Astrocyte (in vitro differentiated cells and primary cell): ENCODE data around the gene CDH23. TPM values are rescaled to one million over a fixed set of nuclear protein-coding genes. Genes with fewer than 3 reads are reported as not detected.

Experiments used
- DNase-seq: peaks from one replicate; pipeline ENCODE4 v3.0.0-alpha.2; 2010; ENCODE audit warnings: low read depth
- FAIRE-seq: peaks from 2 replicates; lab custom pipeline; 2011; peaks lifted over from hg19 to GRCh38; lab: Jason Lieb, UNC
- H2AFZ ChIP-seq: 2 replicates; pipeline ENCODE4 v1.6.0; 2012; ENCODE audit warnings: low read depth, low read length, inconsistent platforms
- H3K27ac ChIP-seq: 2 replicates; pipeline ENCODE4 v1.5.1; 2011; ENCODE audit warnings: low read depth, low read length, inconsistent platforms
- H3K27me3 ChIP-seq: 2 replicates; pipeline ENCODE4 v1.6.0; 2011; ENCODE audit warnings: low read length, inconsistent platforms; ENCODE audit not compliant: insufficient read depth
- H3K36me3 ChIP-seq: 2 replicates; pipeline ENCODE4 v1.5.1; 2011; ENCODE audit warnings: low read length, inconsistent platforms; ENCODE audit not compliant: insufficient read depth
- H3K4me1 ChIP-seq: 2 replicates; pipeline ENCODE4 v1.5.1; 2011; ENCODE audit warnings: low read length, inconsistent platforms; ENCODE audit not compliant: insufficient read depth
- H3K4me2 ChIP-seq: 2 replicates; pipeline ENCODE4 v1.6.0; 2012; ENCODE audit warnings: low read length, inconsistent platforms
- H3K4me3 ChIP-seq: 2 replicates; pipeline ENCODE4 v1.5.1; 2011; ENCODE audit warnings: low read depth, mild to moderate bottlenecking, low read length, inconsistent platforms; ENCODE audit not compliant: insufficient read depth
- H3K79me2 ChIP-seq: 2 replicates; pipeline ENCODE4 v1.6.0; 2012; ENCODE audit warnings: mild to moderate bottlenecking, low read length, inconsistent platforms; ENCODE audit not compliant: insufficient read depth
- H3K9ac ChIP-seq: 2 replicates; pipeline ENCODE4 v1.6.0; 2012; ENCODE audit warnings: mild to moderate bottlenecking, low read length, inconsistent platforms
- H3K9me3 ChIP-seq: 2 replicates; pipeline ENCODE4 v1.5.1; 2012; ENCODE audit warnings: low read depth, mild to moderate bottlenecking, low read length, inconsistent platforms; ENCODE audit not compliant: insufficient read depth
- H4K20me1 ChIP-seq: 2 replicates; pipeline ENCODE4 v1.6.0; 2012; ENCODE audit warnings: low read length, inconsistent platforms; ENCODE audit not compliant: insufficient read depth
- H3K27ac Mint-ChIP-seq: one replicate; pipeline ENCODE4 v1.8.0; 2021; ENCODE audit warnings: mild to moderate bottlenecking, mixed read lengths; ENCODE audit not compliant: unreplicated experiment
- H3K27me3 Mint-ChIP-seq: one replicate; pipeline ENCODE4 v1.8.0; 2021; ENCODE audit warnings: low read depth, mixed read lengths; ENCODE audit not compliant: unreplicated experiment
- H3K36me3 Mint-ChIP-seq: one replicate; pipeline ENCODE4 v1.8.0; 2021; ENCODE audit warnings: low read depth, mixed read lengths; ENCODE audit not compliant: unreplicated experiment
- H3K4me1 Mint-ChIP-seq: one replicate; pipeline ENCODE4 v1.8.0; 2021; ENCODE audit warnings: low read depth, mixed read lengths; ENCODE audit not compliant: unreplicated experiment
- H3K4me3 Mint-ChIP-seq: one replicate; pipeline ENCODE4 v1.8.0; 2021; ENCODE audit warnings: mild to moderate bottlenecking, moderate library complexity, mixed read lengths; ENCODE audit not compliant: unreplicated experiment
- H3K9me3 Mint-ChIP-seq: one replicate; pipeline ENCODE4 v1.8.0; 2021; ENCODE audit warnings: mild to moderate bottlenecking, mixed read lengths; ENCODE audit not compliant: unreplicated experiment
- EZH2 ChIP-seq: IDR thresholded peaks from 2 replicates; pipeline ENCODE4 v1.6.1; 2012; ENCODE audit warnings: mild to moderate bottlenecking, low read length, inconsistent platforms; ENCODE audit not compliant: insufficient read depth
- total RNA-seq: library from RNA; stranded (reverse); gene quantifications from 2 replicates; pipeline ENCODE4 v1.2.1, GENCODE V29; 2021
- TF ChIP-seq, protein P1 (sequence below): IDR thresholded peaks from 2 replicates; pipeline ENCODE4 v1.5.1; 2011; ENCODE audit warnings: low read depth, mild to moderate bottlenecking, inconsistent platforms, low read length, moderate library complexity; ENCODE audit not compliant: insufficient read depth

The CDH23 gene
- total RNA-seq, 1 donor from 2014 or later, result not detected

DNA sequence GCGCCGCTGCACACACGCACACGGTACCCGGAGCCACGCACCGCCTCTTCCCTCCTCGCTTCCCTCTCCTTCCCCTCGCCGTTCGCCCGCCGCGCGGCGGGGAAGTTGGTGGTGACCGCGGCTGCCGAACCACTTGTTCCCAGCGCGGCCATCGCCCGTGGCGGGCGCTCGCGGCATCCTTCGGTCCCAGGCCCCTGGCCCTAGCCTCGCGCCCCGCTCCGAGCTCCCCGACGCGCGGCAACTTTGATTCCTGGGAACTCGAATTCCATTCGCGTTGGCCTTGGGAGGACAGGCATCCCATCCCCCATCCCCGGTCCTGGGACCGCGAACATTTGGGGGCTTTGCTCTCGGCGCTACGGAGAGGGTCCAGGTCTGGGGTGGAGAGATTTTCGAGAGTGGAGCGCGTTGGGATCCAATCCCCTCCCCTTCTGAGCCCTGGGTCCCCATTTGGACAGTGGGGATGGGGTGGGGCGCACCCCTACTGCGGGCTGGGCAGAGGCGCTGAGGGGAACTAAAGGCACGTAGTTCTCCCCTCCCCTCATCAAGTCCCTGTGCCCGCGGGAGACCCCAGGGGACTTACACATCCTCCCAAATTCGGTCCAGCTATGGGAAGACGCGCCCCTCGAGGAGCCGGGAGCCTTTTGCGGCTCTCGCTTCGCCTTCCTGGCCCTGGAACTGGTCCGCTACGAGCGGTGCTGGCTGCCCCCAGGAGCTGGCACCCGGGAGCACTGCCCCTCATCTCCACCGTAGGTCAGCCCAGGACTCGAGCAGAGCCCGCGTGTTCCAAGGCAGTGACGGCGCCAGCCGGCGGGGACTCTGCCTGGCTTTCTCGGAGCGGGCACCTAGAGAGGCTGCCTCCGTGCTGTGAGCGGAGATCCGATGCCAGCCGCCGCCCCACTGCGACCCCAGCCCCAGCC is 834 bp downstream of the CDH23 start:
- peaks cover 2% of the 10 kb centered on the region for H3K4me1 Mint-ChIP-seq
- Histone ChIP-seq H3K9ac (no peak overlapping the region), H4K20me1 (peaks cover 4% of the 10 kb centered on the region), H3K9me3 (no peaks in the 10 kb centered on the region), H3K4me2 (peak overlapping the region; percentile 76), H3K36me3 (no peaks in the 10 kb centered on the region), H3K4me1 (peaks cover 6% of the 10 kb centered on the region), H3K4me3 (no peak overlapping the region), H3K79me2 (no peaks in the 10 kb centered on the region), H3K27me3 (peaks cover 64% of the 10 kb centered on the region), H2AFZ (peak overlapping the region; percentile 83), H3K27ac (no peak overlapping the region)
- no peaks in the 10 kb centered on the region for H3K9me3 Mint-ChIP-seq
- no peak overlapping the region for H3K27ac Mint-ChIP-seq
- TF ChIP-seq, protein P1, sequence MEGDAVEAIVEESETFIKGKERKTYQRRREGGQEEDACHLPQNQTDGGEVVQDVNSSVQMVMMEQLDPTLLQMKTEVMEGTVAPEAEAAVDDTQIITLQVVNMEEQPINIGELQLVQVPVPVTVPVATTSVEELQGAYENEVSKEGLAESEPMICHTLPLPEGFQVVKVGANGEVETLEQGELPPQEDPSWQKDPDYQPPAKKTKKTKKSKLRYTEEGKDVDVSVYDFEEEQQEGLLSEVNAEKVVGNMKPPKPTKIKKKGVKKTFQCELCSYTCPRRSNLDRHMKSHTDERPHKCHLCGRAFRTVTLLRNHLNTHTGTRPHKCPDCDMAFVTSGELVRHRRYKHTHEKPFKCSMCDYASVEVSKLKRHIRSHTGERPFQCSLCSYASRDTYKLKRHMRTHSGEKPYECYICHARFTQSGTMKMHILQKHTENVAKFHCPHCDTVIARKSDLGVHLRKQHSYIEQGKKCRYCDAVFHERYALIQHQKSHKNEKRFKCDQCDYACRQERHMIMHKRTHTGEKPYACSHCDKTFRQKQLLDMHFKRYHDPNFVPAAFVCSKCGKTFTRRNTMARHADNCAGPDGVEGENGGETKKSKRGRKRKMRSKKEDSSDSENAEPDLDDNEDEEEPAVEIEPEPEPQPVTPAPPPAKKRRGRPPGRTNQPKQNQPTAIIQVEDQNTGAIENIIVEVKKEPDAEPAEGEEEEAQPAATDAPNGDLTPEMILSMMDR, result no peak
- peak; percentile 96 for TF ChIP-seq EZH2
- no peak overlapping the region for H3K4me3 Mint-ChIP-seq
- no peaks in the 10 kb centered on the region for H3K36me3 Mint-ChIP-seq
- FAIRE-seq (no peak), DNase-seq (no peak)
- peaks cover 84% of the 10 kb centered on the region for H3K27me3 Mint-ChIP-seq

GRCh38 chr10:71398976-71399375 is 2.3 kb downstream of the CDH23 start:
- Mint-ChIP-seq H3K27me3 (peaks cover 72% of the 10 kb centered on the region), H3K4me3 (no peak overlapping the region), H3K36me3 (no peaks in the 10 kb centered on the region), H3K9me3 (no peaks in the 10 kb centered on the region), H3K4me1 (peaks cover 2% of the 10 kb centered on the region), H3K27ac (no peak overlapping the region)
- Histone ChIP-seq H3K9ac (no peak overlapping the region), H3K4me3 (no peak overlapping the region), H3K79me2 (no peaks in the 10 kb centered on the region), H3K4me1 (peaks cover 6% of the 10 kb centered on the region), H3K4me2 (no peak overlapping the region), H3K27me3 (peaks cover 56% of the 10 kb centered on the region), H3K27ac (no peak overlapping the region), H3K9me3 (no peaks in the 10 kb centered on the region), H3K36me3 (no peaks in the 10 kb centered on the region), H2AFZ (no peak overlapping the region), H4K20me1 (peaks cover 4% of the 10 kb centered on the region)
- DNase-seq (no peak), FAIRE-seq (no peak)
- TF ChIP-seq, protein P1, result no peak
- no peak for TF ChIP-seq EZH2

- peaks cover 6% of the 10 kb centered on the region for H3K4me1 ChIP-seq
- no peak overlapping the region for H2AFZ ChIP-seq
- no peak overlapping the region for H3K9ac ChIP-seq
- H3K9me3 Mint-ChIP-seq, result no peaks in the 10 kb centered on the region
- H3K27me3 Mint-ChIP-seq, result peaks cover 69% of the 10 kb centered on the region
- H3K27me3 ChIP-seq, result peaks cover 56% of the 10 kb centered on the region
- TF ChIP-seq, protein P1, result no peak
- TF ChIP-seq EZH2, result no peak
- no peak overlapping the region for H3K27ac Mint-ChIP-seq
- H3K36me3 Mint-ChIP-seq, result no peaks in the 10 kb centered on the region
- no peak overlapping the region for H3K4me2 ChIP-seq
- FAIRE-seq (no peak), DNase-seq (no peak)
- peaks cover 2% of the 10 kb centered on the region for H3K4me1 Mint-ChIP-seq
- no peak overlapping the region for H3K27ac ChIP-seq
- peaks cover 4% of the 10 kb centered on the region for H4K20me1 ChIP-seq
- no peaks in the 10 kb centered on the region for H3K79me2 ChIP-seq
- H3K4me3 Mint-ChIP-seq, result no peak overlapping the region
- no peaks in the 10 kb centered on the region for H3K9me3 ChIP-seq
- H3K36me3 ChIP-seq, result no peaks in the 10 kb centered on the region
- no peak overlapping the region for H3K4me3 ChIP-seq
Measured at GRCh38 chr10:71399946-71400345, 3.2 kb downstream of the CDH23 start.
